Activated gamma-delta T cell treated with Interleukin-2 at 50 U/mL for 16 hours (primary cell): ENCODE measurements around the gene APOBEC3G.
A peak's percentile ranks its signal among the peaks of the same experiment; 100 is the strongest.

Experiments used
- DNase-seq: peaks from one replicate; pipeline ENCODE4 v3.0.0-alpha.2; 2020

APOBEC3G gene

DNA sequence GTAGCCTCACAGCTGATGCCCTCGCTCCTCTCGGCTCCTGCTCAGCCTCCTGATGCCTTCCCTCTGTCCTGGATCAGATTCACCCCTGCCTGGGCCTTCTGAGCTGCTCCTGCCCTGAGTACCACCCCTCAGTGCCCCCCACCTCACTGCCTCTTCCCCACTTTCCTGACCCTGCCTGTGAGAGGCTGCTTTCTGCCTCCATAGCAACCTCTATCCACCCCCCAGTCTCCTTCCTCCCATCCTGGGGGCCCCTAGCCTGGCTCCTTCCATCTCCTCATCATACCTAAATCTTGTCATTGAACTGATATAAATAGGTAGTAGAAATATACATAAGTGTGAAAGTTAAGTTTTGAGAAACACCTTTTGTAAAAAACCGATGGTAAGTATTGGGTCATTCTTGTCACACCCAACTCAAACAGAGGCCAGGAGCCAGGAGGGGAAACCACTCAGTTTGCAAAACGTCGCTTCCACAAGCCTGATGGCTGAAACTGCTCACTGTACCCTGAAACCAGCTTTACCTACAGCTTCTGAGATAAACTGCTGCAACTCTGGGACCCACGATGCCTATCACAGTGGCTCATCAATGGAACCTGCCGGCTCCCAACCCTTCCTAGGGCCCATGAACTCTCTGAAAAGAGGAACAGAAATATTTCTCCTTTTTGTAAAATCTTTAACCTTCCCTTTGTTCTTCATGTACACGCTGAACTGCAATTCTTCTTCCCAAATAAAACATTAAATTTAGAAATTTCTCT, 15.2 kb downstream of the APOBEC3G start:
- DNase-seq = no peak

DNA sequence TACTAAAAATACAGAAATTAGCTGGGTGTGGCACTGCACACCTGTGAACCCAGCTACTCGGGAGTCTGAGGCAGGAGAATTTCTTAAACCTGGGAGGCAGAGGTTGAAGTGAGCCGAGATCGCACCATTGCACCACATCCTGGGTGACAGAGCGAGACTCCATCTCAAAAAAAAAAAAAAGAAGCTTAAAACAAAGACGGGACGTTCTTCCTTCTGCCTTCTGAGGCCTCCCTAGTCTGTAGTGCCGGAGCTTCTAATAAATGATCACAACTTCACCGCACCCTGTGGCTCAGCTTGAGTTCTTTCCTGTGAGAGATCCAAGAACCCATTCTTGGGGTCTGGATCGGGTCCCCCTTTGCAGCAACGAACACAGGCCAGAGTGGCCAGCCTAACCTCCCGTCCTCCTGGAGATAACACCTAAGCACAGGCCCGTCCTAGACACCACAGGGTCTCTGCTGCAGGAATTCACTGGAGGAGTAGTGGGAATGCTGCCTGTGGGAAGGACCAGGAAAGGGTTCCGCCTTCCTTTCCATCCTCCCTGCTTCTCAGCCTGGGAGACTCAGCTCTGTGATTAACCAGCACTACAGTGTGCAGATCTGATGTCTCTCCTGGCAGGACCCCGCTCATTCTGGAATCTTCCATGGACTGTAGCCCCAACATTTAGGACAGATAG, 17.8 kb downstream of the APOBEC3G start:
- DNase-seq = peak; percentile 45

DNA sequence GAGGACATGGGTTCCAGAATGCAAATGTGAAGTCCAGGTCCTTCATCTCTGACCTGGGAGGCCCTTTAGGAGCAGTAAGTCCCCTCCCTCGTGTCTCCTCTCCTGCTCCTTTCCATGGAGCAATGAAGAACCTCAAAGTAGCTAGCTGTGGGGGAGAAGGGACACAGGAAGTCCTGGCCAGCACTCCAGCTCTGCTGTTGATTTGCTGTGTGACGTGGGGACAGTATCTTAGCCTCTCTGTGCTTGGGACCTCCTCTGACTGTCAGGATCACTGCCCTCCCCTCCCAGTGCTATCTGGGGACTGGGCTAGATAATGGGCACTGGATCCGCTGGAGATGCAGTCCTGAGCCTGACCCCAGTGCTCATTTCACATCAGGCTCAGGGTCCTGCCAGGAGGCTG, 18.9 kb downstream of the APOBEC3G start:
- no peak for DNase-seq

- DNase-seq = peak; percentile 34
Measured at GRCh38 chr22:39097098-39098020, 20.3 kb downstream of the APOBEC3G start, which contains the start of gene APOBEC3H. APOBEC3H (plus strand) TSS chr22:39097244; CDS start chr22:39100279, 3,035 bp downstream.

- DNase-seq = no peak
Measured at GRCh38 chr22:39098026-39098425, 21.0 kb downstream of the APOBEC3G start.

GRCh38 chr22:39098576-39098975, 21.5 kb downstream of the APOBEC3G start:
- no peak for DNase-seq

DNA sequence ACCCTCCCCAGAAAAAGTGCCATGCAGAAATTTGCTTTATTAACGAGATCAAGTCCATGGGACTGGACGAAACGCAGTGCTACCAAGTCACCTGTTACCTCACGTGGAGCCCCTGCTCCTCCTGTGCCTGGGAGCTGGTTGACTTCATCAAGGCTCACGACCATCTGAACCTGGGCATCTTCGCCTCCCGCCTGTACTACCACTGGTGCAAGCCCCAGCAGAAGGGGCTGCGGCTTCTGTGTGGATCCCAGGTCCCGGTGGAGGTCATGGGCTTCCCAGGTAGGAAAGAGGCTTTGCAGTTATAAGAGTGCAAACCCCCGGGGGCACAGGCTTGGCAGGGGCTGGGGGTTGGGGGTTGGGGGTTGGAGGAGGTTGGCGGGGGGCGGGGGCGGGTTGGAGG, 24.2 kb downstream of the APOBEC3G start:
- no peak for DNase-seq

DNA sequence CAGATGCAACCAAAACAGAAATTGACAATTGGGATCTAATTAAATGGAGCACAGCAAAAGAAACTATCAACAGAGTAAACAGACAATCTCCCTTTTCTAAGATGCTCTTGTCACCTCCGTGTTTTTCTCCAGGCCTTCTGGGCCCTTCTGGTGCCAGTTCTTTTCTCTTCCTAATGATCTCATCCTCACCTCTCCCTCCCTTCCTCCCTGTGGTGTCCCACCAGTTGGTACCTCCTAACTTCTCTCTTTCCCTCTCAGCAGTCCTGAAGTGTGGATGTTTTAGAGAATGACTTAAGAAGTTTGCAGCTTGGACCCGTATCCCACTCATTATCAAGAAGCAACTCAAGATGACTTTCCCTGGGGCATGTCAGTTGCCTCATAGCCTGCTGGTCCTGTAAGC, 26.4 kb downstream of the APOBEC3G start:
- no peak for DNase-seq

DNA sequence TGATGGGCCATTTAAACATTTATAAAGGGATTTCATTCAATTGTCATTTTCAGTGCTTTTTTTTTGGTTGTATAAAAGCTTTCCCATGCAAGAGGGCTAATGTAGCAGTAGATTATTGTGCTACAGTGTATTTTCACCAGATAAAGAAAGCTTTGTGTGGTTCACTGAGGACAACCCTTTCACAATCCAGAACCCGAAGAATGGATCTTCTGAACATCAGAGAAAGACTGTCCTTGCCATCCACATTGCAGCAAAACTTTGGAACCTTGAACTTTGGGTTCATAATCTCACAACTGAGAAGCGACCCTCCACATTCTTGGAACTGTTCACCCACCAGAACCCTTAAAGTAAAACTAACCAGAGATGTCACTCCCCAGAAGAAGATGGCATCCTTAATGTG, 29.3 kb downstream of the APOBEC3G start:
- DNase-seq = no peak

DNA sequence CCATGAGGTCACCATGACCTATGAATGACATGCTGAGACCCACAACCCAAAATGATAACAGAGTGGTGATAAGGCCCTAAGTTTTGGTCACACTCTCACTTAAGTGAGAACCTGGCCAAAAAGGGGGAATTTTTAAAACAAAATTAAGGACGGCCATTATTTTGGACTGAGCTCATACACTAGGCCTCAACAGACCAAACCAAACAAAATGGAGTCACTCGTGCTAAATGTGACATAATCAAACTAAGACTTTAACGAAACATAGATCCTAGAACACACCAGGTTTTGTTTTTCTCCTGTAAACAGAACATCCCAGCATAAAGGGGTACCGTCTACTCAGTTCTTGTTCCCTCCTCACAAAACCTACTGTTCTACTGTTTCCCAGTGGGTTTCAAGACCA, 31.4 kb downstream of the APOBEC3G start:
- no peak for DNase-seq

DNA sequence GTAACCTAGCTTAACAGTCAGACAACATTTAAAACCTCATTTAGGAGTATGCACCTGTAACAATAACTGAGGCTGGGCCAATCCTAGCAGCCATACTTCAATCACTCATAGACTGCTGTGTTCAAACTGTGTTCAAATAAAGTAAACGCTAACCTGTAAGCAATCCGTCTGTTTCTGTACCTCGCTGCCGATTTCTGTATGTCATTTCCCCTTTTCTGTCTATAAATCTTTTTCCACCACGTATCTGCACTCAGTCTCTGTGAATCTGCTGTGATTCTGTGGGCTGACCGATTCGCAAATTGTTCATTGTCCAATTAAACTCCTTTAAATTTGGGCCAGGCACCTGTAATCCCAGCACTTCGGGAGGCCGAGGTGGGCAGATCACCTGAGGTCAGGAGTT, 32.3 kb downstream of the APOBEC3G start:
- no peak for DNase-seq

- DNase-seq = no peak
Measured at GRCh38 chr22:39110631-39111561, 33.8 kb downstream of the APOBEC3G start.

- no peak for DNase-seq
Measured at GRCh38 chr22:39114112-39114511, 37.0 kb downstream of the APOBEC3G start.

DNA sequence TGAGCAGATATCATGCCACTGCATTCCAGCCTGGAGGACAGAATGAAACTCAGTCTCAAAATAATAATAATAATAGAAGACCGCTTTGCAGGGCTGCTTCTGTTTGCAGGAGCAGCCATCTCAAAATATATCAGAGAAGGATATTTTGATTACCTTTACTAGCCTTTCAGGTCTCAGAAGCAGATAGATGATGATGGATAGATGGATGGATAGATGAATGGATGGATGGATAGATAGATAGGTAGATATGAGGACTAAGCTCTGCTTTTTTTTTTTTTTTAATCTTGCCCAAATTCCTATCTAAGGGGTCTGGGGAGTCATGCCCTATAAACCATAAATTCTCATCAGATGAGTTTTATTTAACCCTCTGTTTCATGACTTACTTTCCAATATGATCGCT, 38.5 kb downstream of the APOBEC3G start:
- no peak for DNase-seq

- peak; percentile 32 for DNase-seq
Measured at GRCh38 chr22:39115977-39116621, 39.0 kb downstream of the APOBEC3G start.

DNA sequence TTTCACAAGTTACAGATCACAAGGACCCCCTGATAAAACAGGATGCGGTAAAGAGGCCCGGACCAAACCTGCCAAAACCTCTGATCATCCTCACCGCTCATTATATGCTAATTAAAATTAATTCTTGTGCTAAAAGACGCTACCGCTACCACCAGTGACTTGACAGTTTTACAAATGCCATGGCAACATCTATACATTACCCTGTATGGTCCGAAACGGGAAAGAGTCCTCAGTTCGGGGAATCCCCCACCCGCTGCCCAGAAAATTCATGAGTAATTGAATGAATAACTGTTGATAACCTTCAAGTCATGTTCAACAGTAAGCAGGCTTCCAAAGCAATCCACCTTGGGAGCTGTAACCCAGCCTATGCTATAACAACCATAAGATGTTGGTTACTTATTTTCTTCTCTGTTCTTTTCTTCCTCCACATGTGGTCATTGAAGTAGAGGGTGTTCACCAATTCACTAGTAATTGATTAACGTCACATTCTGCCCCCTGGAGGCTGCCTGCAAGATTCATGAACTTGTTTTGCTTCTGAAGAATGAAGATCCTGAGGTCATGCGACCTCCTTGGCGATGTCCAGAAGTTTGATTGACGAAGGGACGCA, 40.6 kb downstream of the APOBEC3G start:
- peak; percentile 75 for DNase-seq

DNA sequence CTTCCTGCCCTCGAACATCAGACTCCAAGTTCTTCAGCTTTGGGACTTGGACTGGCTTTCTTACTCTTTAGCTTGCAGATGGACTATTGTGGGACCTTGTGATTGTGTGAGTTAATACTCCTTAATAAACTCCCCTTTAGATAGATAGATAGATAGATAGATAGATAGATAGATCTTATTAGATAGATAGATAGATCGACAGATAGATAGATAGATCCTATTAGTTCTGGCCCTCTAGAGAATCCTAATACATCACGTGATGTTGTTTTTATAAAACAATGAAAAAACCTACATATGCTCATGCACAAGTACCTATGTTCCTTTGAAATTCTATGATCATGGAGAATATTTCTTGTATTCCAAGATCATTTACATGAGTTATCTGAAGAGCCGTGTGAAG, 43.9 kb downstream of the APOBEC3G start:
- no peak for DNase-seq

- no peak for DNase-seq
Measured at GRCh38 chr22:39122772-39123470, 45.8 kb downstream of the APOBEC3G start.

GRCh38 chr22:39123751-39124581, 46.9 kb downstream of the APOBEC3G start:
- no peak for DNase-seq

GRCh38 chr22:39125622-39126021, 48.5 kb downstream of the APOBEC3G start:
- no peak for DNase-seq
